ENCODE measurements around the gene PLCB4.

PLCB4 gene

DNA sequence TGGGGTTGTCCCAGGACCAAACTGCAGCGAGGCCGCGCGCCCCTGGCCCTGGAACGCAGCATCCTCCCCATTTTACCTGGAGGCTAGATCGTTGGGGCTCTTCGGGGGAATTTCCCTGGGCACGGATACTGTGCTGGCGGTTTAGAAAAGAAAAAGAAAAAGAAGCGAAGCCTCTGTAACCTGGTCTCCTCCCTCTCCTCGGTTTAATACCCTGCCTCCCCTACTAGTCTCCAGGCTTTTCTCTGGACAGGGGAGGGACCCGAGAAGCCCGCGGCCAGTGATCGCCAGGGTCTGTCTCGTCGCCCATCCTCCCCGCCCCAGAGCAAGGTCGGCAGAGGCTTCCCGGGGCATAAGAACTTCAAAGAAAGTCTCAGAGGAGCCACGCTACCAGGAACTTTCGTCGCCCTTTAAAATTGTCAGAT lies 439.4 kb downstream of the PLCB4 start:
- no peak overlapping the region for H3K4me2 ChIP-seq (ENCODE audit: low read depth, low read length, poor library complexity, severe bottlenecking)

DNA sequence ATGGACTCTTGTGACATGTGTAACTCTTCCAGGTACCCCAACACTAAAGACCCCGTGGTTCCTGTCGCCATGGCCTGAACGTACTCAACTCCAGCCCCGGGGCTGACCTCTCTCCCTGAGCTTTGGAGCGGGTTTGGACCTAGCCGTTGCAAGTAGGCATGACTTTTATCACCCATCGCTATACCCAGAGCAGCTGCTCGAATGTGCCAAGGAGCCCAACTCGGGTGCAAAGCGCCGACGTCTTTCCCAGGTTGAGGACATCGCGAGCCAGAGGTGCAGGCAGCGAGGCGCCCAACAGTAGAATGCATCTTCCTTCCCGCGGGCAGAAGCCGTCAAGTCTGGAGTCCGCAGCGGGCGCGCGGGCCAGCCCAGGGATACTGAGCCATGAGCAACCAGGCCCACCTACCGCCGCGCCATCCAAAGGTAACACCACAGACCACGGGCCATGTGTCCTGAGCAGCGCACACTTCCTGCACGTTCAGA lies 439.9 kb downstream of the PLCB4 start:
- TF ChIP-seq CTCF (IDR thresholded peaks at IDR 0.05; ENCODE audit: insufficient read depth, low read length, poor library complexity, severe bottlenecking) (no peak), EZH2phosphoT487 (conservative IDR thresholded peaks at IDR 0.05; ENCODE audit: low read length) (no peak)
- Histone ChIP-seq H3K9ac (ENCODE audit: low read length) (no peak overlapping the region), H3K4me2 (ENCODE audit: low read depth, low read length, poor library complexity, severe bottlenecking) (no peak overlapping the region), H3K79me2 (ENCODE audit: insufficient read depth, low read length) (no peaks in the 10 kb centered on the region), H3K4me3 (ENCODE audit: insufficient read depth, low read length, poor library complexity, severe bottlenecking) (no peak overlapping the region), H4K20me1 (ENCODE audit: low read depth, low read length) (no peaks in the 10 kb centered on the region), H3K27me3 (ENCODE audit: low read length) (no peaks in the 10 kb centered on the region), H3K9me3 (ENCODE audit: insufficient read depth, low read length) (no peaks in the 10 kb centered on the region), H3F3A (ENCODE audit: insufficient read depth) (no peaks in the 10 kb centered on the region), H3K27ac (ENCODE audit: low read depth, low read length) (no peak overlapping the region), H3K36me3 (ENCODE audit: low read length) (no peaks in the 10 kb centered on the region), H2AFZ (ENCODE audit: low read depth, low read length, severe bottlenecking) (no peak overlapping the region), H3K9me2 (replicated peaks; ENCODE audit: insufficient read depth, low read length) (no peaks in the 10 kb centered on the region)

More for the DNA sequence above, 439.4 kb downstream of the PLCB4 start:
- no peak for TF ChIP-seq EZH2phosphoT487 (conservative IDR thresholded peaks at IDR 0.05; ENCODE audit: low read length)
- no peak for TF ChIP-seq CTCF (IDR thresholded peaks at IDR 0.05; ENCODE audit: insufficient read depth, low read length, poor library complexity, severe bottlenecking)
- no peaks in the 10 kb centered on the region for H3K36me3 ChIP-seq (ENCODE audit: low read length)
- no peaks in the 10 kb centered on the region for H3F3A ChIP-seq (ENCODE audit: insufficient read depth)
- no peaks in the 10 kb centered on the region for H3K9me2 ChIP-seq (replicated peaks; ENCODE audit: insufficient read depth, low read length)
- H3K4me3 ChIP-seq (ENCODE audit: insufficient read depth, low read length, poor library complexity, severe bottlenecking), result no peak overlapping the region
- no peaks in the 10 kb centered on the region for H3K27me3 ChIP-seq (ENCODE audit: low read length)
- H3K9ac ChIP-seq (ENCODE audit: low read length), result no peak overlapping the region
- H2AFZ ChIP-seq (ENCODE audit: low read depth, low read length, severe bottlenecking), result no peak overlapping the region
- H3K79me2 ChIP-seq (ENCODE audit: insufficient read depth, low read length), result no peaks in the 10 kb centered on the region
- no peaks in the 10 kb centered on the region for H4K20me1 ChIP-seq (ENCODE audit: low read depth, low read length)
- no peak overlapping the region for H3K27ac ChIP-seq (ENCODE audit: low read depth, low read length)
- no peaks in the 10 kb centered on the region for H3K9me3 ChIP-seq (ENCODE audit: insufficient read depth, low read length)

- Histone ChIP-seq H3K9ac (ENCODE audit: low read length) (no peak overlapping the region), H3K4me3 (ENCODE audit: insufficient read depth, low read length, poor library complexity, severe bottlenecking) (no peak overlapping the region), H3K9me3 (ENCODE audit: insufficient read depth, low read length) (no peaks in the 10 kb centered on the region), H2AFZ (ENCODE audit: low read depth, low read length, severe bottlenecking) (no peak overlapping the region), H3K27ac (ENCODE audit: low read depth, low read length) (no peak overlapping the region), H3K36me3 (ENCODE audit: low read length) (no peaks in the 10 kb centered on the region), H3F3A (ENCODE audit: insufficient read depth) (no peaks in the 10 kb centered on the region), H3K9me2 (replicated peaks; ENCODE audit: insufficient read depth, low read length) (no peaks in the 10 kb centered on the region), H3K27me3 (ENCODE audit: low read length) (no peaks in the 10 kb centered on the region), H3K79me2 (ENCODE audit: insufficient read depth, low read length) (no peaks in the 10 kb centered on the region), H4K20me1 (ENCODE audit: low read depth, low read length) (no peaks in the 10 kb centered on the region), H3K4me2 (ENCODE audit: low read depth, low read length, poor library complexity, severe bottlenecking) (no peak overlapping the region)
- TF ChIP-seq EZH2phosphoT487 (conservative IDR thresholded peaks at IDR 0.05; ENCODE audit: low read length) (no peak), CTCF (IDR thresholded peaks at IDR 0.05; ENCODE audit: insufficient read depth, low read length, poor library complexity, severe bottlenecking) (no peak)
These were observed 440.4 kb downstream of the PLCB4 start for GRCh38 chr20:9509246-9509645.

Measured in SU-DHL-6 (cell line).